ENCODE results near the gene FADS2.
A peak's percentile ranks its signal among the peaks of the same experiment; 100 is the strongest.
"Not testable (repeated sequence)": the region's sequence is repeated elsewhere in the genome, so short reads cannot be mapped to it uniquely, and the experiment has no call there.

Gene FADS2

GRCh38 chr11:61868571-61869428, 40.7 kb downstream of the FADS2 start:
- no peak for DNase-seq (ENCODE audit: low read depth)

- no peak for DNase-seq (ENCODE audit: low read depth)
Observed at GRCh38 chr11:61869429-61869707, 41.3 kb downstream of the FADS2 start.

- DNase-seq (ENCODE audit: low read depth) = no peak
Observed at GRCh38 chr11:61869708-61870451, 41.8 kb downstream of the FADS2 start.

- no peak for DNase-seq (ENCODE audit: low read depth)
Observed at GRCh38 chr11:61870541-61871031, 42.5 kb downstream of the FADS2 start.

- peak; percentile 28 for DNase-seq (ENCODE audit: low read depth)
Observed at GRCh38 chr11:61871158-61871597, 43.1 kb downstream of the FADS2 start.

- DNase-seq (ENCODE audit: low read depth) = no peak
Observed at GRCh38 chr11:61872935-61873565, 45.0 kb downstream of the FADS2 start.

GRCh38 chr11:61873588-61874376, 45.7 kb downstream of the FADS2 start:
- DNase-seq (ENCODE audit: low read depth) = no peak

- no peak for DNase-seq (ENCODE audit: low read depth)
Observed at GRCh38 chr11:61874377-61874809, 46.3 kb downstream of the FADS2 start.

- no peak for DNase-seq (ENCODE audit: low read depth)
Observed at GRCh38 chr11:61874853-61875252, 46.8 kb downstream of the FADS2 start.

GRCh38 chr11:61875698-61876097, 47.6 kb downstream of the FADS2 start:
- no peak for DNase-seq (ENCODE audit: low read depth)

GRCh38 chr11:61879152-61879551, 51.1 kb downstream of the FADS2 start:
- DNase-seq (ENCODE audit: low read depth) = no peak

GRCh38 chr11:61880031-61880430, 51.9 kb downstream of the FADS2 start:
- DNase-seq (ENCODE audit: low read depth) = no peak

GRCh38 chr11:61880454-61880853, 52.4 kb downstream of the FADS2 start:
- no peak for DNase-seq (ENCODE audit: low read depth)

GRCh38 chr11:61881397-61881796, 53.3 kb downstream of the FADS2 start:
- DNase-seq (ENCODE audit: low read depth) = no peak

- DNase-seq (ENCODE audit: low read depth) = not testable (repeated sequence)
Observed at GRCh38 chr11:61882267-61882666, 54.2 kb downstream of the FADS2 start.

GRCh38 chr11:61882879-61883278, 54.8 kb downstream of the FADS2 start:
- DNase-seq (ENCODE audit: low read depth) = no peak

GRCh38 chr11:61883327-61883726, 55.2 kb downstream of the FADS2 start:
- no peak for DNase-seq (ENCODE audit: low read depth)

- DNase-seq (ENCODE audit: low read depth) = no peak
Observed at GRCh38 chr11:61883947-61884346, 55.8 kb downstream of the FADS2 start.

GRCh38 chr11:61885166-61885778, 57.2 kb downstream of the FADS2 start:
- DNase-seq (ENCODE audit: low read depth) = no peak

- DNase-seq (ENCODE audit: low read depth) = no peak
Observed at GRCh38 chr11:61885784-61886580, 57.9 kb downstream of the FADS2 start.

- no peak for DNase-seq (ENCODE audit: low read depth)
Observed at GRCh38 chr11:61886643-61887042, 58.5 kb downstream of the FADS2 start.
